CD4-positive, alpha-beta T cell treated with Interleukin-4 for 4 hours (primary cell): Measurements from ENCODE around the gene ATG4B.

Source experiments
- DNase-seq: peaks from one replicate; pipeline ENCODE4 v3.0.0-alpha.2; 2020

The ATG4B gene

DNA sequence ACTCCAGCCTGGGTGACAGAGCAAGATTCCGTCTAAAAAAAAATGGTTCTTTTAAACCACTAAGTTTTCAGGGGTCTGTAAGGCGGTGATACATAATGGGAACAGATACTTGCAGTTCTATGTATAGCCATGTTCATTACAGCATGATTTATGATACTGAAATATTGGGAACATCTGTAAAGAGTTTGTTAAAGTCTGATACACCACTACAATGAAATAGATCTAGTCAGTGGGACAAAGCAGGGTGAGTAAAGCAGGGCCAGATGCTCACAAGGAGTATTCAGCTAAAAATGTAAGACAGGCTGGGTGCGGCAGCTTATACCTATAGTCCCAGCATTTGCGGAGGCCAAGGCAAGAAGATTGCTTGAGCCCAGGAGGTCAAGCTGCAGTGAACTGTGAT lies 58.2 kb downstream of the ATG4B start:
- no peak for DNase-seq

DNA sequence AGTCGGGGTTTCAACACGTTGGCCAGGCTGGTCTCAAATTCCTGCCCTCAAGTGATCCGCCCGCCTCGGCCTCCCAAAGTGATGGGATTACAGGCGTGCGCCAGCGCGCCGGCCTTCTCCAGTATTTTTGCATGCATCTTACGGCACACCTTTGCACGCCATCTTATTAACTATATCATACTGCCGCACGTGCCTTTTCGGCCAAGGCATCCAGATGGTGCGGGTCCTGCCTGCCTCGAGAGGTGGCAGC lies 63.6 kb downstream of the ATG4B start:
- DNase-seq: no peak

DNA sequence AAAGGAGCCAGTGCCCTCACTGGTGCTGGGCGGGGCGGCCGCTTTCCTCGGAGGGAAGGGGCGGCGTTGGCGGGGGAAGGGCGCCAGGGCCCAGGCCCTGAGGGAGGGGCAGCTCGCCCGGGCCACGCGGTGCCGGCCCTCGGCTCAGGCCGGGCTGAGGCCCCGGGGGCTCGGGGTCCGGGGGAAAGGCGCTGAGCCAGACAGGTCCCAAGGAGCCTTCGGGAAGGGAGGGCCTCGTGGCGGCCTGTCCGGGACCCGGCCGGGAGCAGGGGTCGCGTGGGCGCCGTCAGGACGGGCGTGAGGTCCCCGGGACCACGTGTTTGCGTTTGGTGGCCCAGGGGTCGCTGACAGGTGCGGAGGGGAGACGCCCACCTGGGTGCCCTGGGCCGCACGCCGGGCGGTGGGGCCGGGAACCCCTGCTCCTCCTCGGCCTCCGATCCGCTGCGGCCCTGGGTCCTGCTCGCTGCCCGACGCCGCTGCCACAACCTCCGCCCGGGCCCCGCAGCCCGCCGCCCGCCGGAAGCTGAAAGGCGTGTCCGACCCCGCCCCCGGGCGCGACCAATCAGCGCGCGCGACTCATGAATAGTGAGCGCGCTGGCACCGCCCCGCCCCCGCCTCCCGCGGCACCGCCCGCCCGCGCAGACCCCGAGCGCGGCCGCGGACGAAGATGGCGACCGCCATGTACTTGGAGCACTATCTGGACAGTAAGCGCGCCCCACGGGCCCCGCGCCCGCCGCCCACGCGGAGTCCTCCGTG lies 64.1 kb downstream of the ATG4B start, which contains the start of gene ING5:
Gene ING5 (plus strand): TSS at position 641 of the 756 bp plus-strand sequence. CDS start 27 bp downstream, at position 668.
- peak; percentile 94 for DNase-seq

DNA sequence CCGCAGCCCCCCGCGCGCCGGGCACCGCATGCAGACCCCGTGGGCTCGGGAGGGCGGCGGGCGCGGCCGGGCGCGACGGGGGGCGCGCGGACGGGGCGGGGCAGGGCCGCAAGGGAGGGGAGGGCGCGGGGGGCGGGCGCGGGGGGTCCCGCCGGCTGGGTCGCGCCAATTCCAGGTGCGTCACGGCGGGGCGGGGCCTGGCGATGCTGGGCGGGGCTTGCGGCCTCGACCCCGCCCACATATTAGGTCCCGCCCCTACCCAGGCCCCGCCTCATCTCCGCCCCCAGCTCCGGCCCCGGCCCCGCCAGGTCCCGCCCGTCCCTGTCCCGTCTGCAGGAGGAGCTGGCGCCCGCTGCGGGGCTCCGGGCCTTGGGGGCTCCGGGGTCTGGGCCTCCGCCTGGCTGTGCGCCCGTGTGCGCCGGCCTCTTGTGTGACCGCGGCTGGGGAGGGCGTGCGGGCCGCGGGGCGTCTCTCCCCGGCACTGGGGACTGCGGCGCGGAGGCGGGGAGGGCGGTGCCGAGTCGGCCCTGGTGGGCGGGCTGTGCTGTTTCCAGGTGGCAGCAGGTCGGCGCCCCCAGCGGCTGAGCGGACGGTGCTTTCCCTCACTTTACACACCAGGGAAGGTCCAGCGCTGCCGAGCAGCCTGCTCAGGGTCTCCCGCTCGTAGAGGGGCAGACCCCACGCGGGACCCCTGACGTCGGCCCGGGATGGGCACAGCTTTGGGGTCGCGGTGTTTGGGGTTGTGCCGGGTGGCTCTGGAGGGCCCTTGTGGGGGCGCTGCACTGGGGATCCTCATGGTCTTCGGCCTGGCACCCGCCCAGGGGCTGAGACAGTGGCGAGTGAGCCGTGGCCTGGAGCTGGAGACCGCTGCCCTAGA lies 64.9 kb downstream of the ATG4B start:
- peak; percentile 85 for DNase-seq

DNA sequence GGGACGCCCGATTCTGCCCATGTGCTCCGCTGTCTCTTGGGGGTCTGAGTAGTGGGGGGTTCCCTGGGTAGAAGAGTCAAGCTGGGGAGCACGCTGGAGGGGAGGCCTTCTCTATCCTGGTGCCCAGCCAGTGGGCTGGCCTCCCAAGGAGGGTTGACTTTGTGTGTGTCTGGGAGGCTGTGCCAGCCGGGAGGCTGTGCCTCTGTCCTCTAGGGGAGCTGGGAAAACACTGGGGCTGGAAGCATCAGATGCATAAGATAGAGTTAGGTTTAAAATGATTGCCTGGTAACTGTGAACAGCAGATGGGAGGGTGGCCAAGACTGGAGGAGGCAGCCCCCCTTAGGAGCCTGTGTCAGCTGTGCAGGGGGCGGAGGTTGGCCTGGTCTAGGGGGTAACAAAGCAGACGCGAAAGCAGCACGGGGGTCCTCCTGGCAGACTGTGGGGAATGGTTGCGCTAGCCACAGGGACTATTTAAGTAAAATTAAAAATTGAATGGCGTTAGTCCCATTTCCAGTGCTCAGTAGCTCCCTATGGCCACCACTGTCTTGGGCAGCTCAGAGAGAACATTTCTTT lies 65.6 kb downstream of the ATG4B start:
- no peak for DNase-seq

DNA sequence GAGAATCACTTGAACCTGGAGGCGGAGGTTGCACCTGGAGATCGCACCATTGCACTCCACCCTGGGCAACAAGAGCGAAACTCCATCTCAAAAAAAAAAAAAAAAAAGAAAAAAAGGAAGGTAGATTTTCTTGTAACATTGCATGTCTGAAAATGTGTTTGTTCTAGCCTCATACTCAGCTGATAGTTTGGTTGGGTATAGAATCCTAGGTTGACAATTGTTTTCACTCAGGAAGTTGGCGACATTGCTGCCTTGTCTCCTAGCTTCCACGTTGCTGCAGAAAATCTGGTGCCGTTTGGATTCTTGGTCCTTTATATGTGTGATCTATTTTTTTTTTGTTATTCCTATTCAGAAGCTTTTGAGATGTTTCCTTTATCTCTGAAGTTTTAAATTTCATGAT lies 69.0 kb downstream of the ATG4B start:
- DNase-seq: no peak

DNA sequence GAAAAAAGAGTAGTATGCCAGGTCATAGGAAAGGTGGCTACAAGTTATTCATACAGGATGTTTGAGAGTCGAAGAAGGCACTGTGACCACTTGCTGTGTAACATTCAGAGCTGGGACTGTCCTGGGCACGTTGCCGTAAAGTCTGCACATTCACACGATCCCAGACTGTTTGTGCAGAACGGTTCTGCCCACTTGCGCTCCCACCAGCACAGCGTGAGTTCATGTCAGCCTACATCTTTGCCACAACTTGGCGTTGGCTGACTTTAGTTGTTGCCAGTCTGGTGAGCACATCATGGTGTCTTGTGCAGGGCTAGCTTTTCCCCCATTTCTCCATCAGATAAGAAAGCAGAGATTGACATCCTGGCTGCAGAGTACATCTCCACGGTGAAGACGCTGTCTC lies 71.4 kb downstream of the ATG4B start:
- no peak for DNase-seq

DNA sequence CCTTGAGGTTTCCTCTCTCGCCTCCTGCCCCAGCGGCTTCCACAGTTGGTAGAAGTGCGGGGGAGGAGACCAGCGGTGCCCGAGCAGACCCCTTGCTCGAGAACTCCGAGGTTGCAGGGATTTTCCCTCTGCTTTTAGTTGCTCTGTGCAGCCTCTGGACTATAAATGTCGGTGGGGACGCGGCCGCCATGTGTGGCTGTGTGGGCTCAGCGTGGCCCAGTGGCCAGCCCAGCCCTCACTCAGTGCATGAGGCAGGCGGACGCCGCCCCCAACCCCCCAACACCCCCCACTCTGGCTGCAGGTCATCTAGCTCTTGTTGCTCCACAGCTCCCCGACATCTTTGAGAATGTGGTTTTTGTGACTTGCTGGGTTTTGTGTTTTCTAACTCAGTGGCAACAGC lies 81.6 kb downstream of the ATG4B start:
- DNase-seq: no peak

DNA sequence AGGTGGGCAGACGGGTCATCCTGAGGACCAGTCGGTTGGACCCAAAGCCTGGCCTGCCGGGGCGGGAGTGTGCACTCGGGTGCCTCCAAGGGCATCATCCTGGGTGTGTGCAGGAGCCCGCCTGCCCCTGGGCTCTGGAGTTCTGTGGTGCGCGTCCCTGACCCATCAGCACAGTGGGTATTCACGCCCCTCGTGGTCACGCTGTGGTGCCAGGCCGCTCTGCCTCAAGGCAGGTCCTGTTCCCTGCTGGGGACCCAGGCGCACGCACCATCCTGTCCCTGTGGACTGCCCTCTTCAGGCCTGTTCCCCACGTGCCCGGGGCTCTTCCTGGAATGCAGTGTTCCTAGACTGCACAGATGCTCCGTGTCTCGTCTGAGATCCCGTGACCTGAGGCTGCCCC lies 82.6 kb downstream of the ATG4B start:
- DNase-seq: no peak

DNA sequence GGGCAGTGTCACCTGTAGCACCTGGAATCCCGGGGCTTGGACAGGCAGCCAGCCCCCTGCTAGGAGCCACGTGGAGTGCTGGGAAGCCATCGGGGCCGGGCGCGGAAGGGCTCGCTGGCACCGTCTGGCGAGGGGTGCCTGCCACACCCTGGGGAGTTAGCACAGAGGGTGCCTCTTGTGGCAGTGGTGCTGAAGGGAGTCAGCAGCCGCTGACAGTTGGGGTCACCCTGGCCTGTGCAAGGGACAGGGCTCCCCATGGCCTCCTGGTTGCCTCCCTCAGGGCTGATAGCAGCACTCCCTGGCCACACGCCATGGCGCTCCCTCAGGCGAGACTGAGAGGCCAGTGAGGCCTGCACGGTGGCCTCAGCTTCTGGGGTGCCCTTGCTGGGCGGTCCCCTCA lies 83.1 kb downstream of the ATG4B start:
- no peak for DNase-seq

DNA sequence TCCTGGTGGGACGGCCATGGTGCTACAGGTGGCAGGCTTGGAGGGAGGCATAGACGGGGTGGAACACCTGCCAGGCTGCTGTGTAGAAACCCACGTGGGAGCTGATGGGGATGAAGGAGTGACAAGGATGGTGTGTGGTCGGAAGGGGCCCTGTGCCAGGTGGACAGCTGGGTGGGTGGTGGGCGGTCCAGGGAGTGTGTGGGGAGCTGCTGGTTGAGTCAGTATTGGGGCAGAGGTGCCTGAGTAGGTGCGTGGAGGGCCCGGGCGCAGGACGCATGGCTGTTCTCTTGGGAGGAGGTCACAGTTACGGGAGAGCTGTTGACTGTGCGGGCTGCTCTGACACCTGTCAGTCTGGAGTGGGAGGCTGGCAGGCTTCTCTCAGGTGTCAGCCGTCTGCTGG lies 84.4 kb downstream of the ATG4B start:
- DNase-seq: no peak

DNA sequence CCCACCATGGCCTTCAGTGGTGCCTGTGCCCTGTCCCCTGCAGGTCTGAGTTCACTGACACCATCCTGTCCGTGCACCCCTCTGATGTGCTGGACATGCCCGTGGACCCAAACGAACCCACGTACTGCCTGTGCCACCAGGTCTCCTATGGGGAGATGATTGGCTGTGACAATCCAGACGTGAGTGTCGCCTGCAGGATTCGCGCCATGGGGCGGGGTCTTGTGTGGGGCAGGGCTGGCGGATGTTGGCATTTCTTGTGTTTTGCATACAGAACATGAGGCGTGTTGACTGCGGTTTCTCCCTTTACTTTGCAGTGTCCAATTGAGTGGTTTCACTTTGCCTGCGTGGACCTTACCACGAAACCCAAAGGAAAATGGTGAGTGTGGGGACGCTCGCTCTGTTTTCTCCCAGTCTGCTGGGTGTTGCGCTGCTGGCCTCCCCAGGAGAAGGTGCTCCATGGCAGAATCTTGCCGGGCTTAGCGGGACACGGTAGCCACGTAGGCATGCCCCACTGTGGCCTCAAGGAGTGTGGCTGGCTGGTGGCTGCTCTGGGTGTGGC lies 85.5 kb downstream of the ATG4B start:
- DNase-seq: no peak
